Astrocyte (in vitro differentiated cells and primary cell): ENCODE measurements around the gene PTPN3. TPM values are rescaled to one million over a fixed set of nuclear protein-coding genes. Genes with fewer than 3 reads are reported as not detected.

ENCODE experiments used
- DNase-seq: peaks from one replicate; pipeline ENCODE4 v3.0.0-alpha.2; 2010; ENCODE audit warnings: low read depth
- FAIRE-seq: peaks from 2 replicates; lab custom pipeline; 2011; peaks lifted over from hg19 to GRCh38; lab: Jason Lieb, UNC
- H2AFZ ChIP-seq: 2 replicates; pipeline ENCODE4 v1.6.0; 2012; ENCODE audit warnings: low read depth, low read length, inconsistent platforms
- H3K27ac ChIP-seq: 2 replicates; pipeline ENCODE4 v1.5.1; 2011; ENCODE audit warnings: low read depth, low read length, inconsistent platforms
- H3K27me3 ChIP-seq: 2 replicates; pipeline ENCODE4 v1.6.0; 2011; ENCODE audit warnings: low read length, inconsistent platforms; ENCODE audit not compliant: insufficient read depth
- H3K36me3 ChIP-seq: 2 replicates; pipeline ENCODE4 v1.5.1; 2011; ENCODE audit warnings: low read length, inconsistent platforms; ENCODE audit not compliant: insufficient read depth
- H3K4me1 ChIP-seq: 2 replicates; pipeline ENCODE4 v1.5.1; 2011; ENCODE audit warnings: low read length, inconsistent platforms; ENCODE audit not compliant: insufficient read depth
- H3K4me2 ChIP-seq: 2 replicates; pipeline ENCODE4 v1.6.0; 2012; ENCODE audit warnings: low read length, inconsistent platforms
- H3K4me3 ChIP-seq: 2 replicates; pipeline ENCODE4 v1.5.1; 2011; ENCODE audit warnings: low read depth, mild to moderate bottlenecking, low read length, inconsistent platforms; ENCODE audit not compliant: insufficient read depth
- H3K79me2 ChIP-seq: 2 replicates; pipeline ENCODE4 v1.6.0; 2012; ENCODE audit warnings: mild to moderate bottlenecking, low read length, inconsistent platforms; ENCODE audit not compliant: insufficient read depth
- H3K9ac ChIP-seq: 2 replicates; pipeline ENCODE4 v1.6.0; 2012; ENCODE audit warnings: mild to moderate bottlenecking, low read length, inconsistent platforms
- H3K9me3 ChIP-seq: 2 replicates; pipeline ENCODE4 v1.5.1; 2012; ENCODE audit warnings: low read depth, mild to moderate bottlenecking, low read length, inconsistent platforms; ENCODE audit not compliant: insufficient read depth
- H4K20me1 ChIP-seq: 2 replicates; pipeline ENCODE4 v1.6.0; 2012; ENCODE audit warnings: low read length, inconsistent platforms; ENCODE audit not compliant: insufficient read depth
- H3K27ac Mint-ChIP-seq: one replicate; pipeline ENCODE4 v1.8.0; 2021; ENCODE audit warnings: mild to moderate bottlenecking, mixed read lengths; ENCODE audit not compliant: unreplicated experiment
- H3K27me3 Mint-ChIP-seq: one replicate; pipeline ENCODE4 v1.8.0; 2021; ENCODE audit warnings: low read depth, mixed read lengths; ENCODE audit not compliant: unreplicated experiment
- H3K36me3 Mint-ChIP-seq: one replicate; pipeline ENCODE4 v1.8.0; 2021; ENCODE audit warnings: low read depth, mixed read lengths; ENCODE audit not compliant: unreplicated experiment
- H3K4me1 Mint-ChIP-seq: one replicate; pipeline ENCODE4 v1.8.0; 2021; ENCODE audit warnings: low read depth, mixed read lengths; ENCODE audit not compliant: unreplicated experiment
- H3K4me3 Mint-ChIP-seq: one replicate; pipeline ENCODE4 v1.8.0; 2021; ENCODE audit warnings: mild to moderate bottlenecking, moderate library complexity, mixed read lengths; ENCODE audit not compliant: unreplicated experiment
- H3K9me3 Mint-ChIP-seq: one replicate; pipeline ENCODE4 v1.8.0; 2021; ENCODE audit warnings: mild to moderate bottlenecking, mixed read lengths; ENCODE audit not compliant: unreplicated experiment
- CTCF ChIP-seq: IDR thresholded peaks from 2 replicates; pipeline ENCODE4 v1.5.1; 2011; ENCODE audit warnings: low read depth, mild to moderate bottlenecking, inconsistent platforms, low read length, moderate library complexity; ENCODE audit not compliant: insufficient read depth
- EZH2 ChIP-seq: IDR thresholded peaks from 2 replicates; pipeline ENCODE4 v1.6.1; 2012; ENCODE audit warnings: mild to moderate bottlenecking, low read length, inconsistent platforms; ENCODE audit not compliant: insufficient read depth
- total RNA-seq: library from RNA; stranded (reverse); gene quantifications from 2 replicates; pipeline ENCODE4 v1.2.1, GENCODE V29; 2021

PTPN3 gene
- total RNA-seq, 1 donor from 2014 or later = 1.1 TPM

- Histone ChIP-seq H3K4me1 (no peaks in the 10 kb centered on the region), H4K20me1 (peaks cover 20% of the 10 kb centered on the region), H2AFZ (no peak overlapping the region), H3K27ac (no peak overlapping the region), H3K9ac (no peak overlapping the region), H3K36me3 (no peaks in the 10 kb centered on the region), H3K4me3 (no peak overlapping the region), H3K4me2 (no peak overlapping the region), H3K79me2 (no peaks in the 10 kb centered on the region), H3K9me3 (no peaks in the 10 kb centered on the region), H3K27me3 (peaks cover 25% of the 10 kb centered on the region)
- FAIRE-seq (no peak), DNase-seq (no peak)
- Mint-ChIP-seq H3K4me3 (no peak overlapping the region), H3K27me3 (peaks cover 40% of the 10 kb centered on the region), H3K4me1 (no peaks in the 10 kb centered on the region), H3K27ac (no peak overlapping the region), H3K36me3 (no peaks in the 10 kb centered on the region), H3K9me3 (no peaks in the 10 kb centered on the region)
- no peak for TF ChIP-seq EZH2
- no peak for TF ChIP-seq CTCF
Observed at GRCh38 chr9:109491590-109491989, 6.5 kb downstream of the PTPN3 start.

DNA sequence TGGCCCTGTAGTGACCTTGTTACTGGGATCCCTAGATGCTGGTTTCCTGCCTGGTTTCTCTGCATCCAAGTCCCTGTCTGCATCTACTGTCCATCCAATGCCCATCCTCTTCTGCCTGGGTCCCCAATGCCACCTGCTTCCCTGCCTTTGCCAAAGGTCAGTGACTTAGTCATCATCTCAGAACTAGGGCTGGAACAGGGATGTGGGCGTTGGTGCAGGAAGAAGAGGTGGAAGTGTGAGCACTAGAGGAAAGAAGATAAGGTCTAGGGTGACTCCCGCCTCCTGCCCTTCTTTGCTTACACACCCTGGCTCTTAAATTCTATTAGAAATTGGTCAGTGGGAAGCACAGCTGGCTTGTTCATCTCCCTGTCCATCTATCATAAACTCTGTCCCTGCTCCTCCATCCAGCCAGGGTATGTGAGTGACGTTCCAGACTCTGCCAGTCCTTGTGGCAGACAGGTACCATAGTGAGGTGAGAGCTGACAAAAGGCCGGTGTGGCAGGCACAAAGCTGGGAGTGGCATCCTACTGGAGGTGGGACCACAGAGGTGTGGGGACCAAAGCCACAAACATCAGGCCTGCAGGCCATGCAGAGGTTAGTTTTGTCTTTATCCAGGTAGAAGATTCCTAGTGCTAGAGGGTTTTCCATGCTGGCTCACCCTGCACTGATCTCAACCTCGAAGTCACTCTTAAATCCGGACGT is 9.2 kb downstream of the PTPN3 start:
- H3K4me3 Mint-ChIP-seq = no peak overlapping the region
- DNase-seq = no peak
- Histone ChIP-seq H3K9me3 (no peaks in the 10 kb centered on the region), H3K27ac (no peak overlapping the region), H3K4me2 (no peak overlapping the region), H2AFZ (no peak overlapping the region), H3K4me1 (no peaks in the 10 kb centered on the region), H3K36me3 (no peaks in the 10 kb centered on the region), H3K27me3 (peaks cover 4% of the 10 kb centered on the region), H3K4me3 (no peak overlapping the region), H4K20me1 (peaks cover 15% of the 10 kb centered on the region), H3K9ac (no peak overlapping the region), H3K79me2 (no peaks in the 10 kb centered on the region)
- H3K27ac Mint-ChIP-seq = no peak overlapping the region
- H3K9me3 Mint-ChIP-seq = no peaks in the 10 kb centered on the region
- H3K4me1 Mint-ChIP-seq = no peaks in the 10 kb centered on the region
- no peaks in the 10 kb centered on the region for H3K36me3 Mint-ChIP-seq
- TF ChIP-seq CTCF (no peak), EZH2 (no peak)
- peaks cover 23% of the 10 kb centered on the region for H3K27me3 Mint-ChIP-seq
- FAIRE-seq = no peak

DNA sequence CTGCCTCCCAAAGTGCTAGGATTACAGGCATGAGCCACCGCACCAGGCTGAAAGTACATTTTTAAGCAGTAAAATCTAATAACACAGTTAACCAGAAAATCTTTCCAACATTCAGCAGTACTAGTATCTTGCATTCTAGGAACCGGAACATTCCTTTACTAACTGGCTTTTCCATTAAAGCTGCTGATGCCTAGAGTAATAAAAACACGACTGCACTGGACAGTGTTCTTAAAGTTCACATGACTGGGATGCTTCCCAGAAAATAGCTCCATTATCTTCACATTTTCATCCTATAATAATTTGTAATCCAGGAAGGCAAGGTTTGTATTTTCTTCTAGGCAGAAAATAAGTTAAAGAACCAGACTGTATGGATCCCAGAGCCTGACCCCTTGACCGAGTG is 9.8 kb downstream of the PTPN3 start:
- Mint-ChIP-seq H3K4me3 (no peak overlapping the region), H3K27ac (no peak overlapping the region), H3K9me3 (no peaks in the 10 kb centered on the region), H3K36me3 (no peaks in the 10 kb centered on the region), H3K4me1 (no peaks in the 10 kb centered on the region), H3K27me3 (peaks cover 23% of the 10 kb centered on the region)
- H3K4me2 ChIP-seq = no peak overlapping the region
- FAIRE-seq (no peak), DNase-seq (no peak)
- H3K9ac ChIP-seq = no peak overlapping the region
- H3K36me3 ChIP-seq = no peaks in the 10 kb centered on the region
- no peak overlapping the region for H3K4me3 ChIP-seq
- H3K4me1 ChIP-seq = no peaks in the 10 kb centered on the region
- H4K20me1 ChIP-seq = peaks cover 15% of the 10 kb centered on the region
- no peak overlapping the region for H3K27ac ChIP-seq
- no peaks in the 10 kb centered on the region for H3K9me3 ChIP-seq
- no peaks in the 10 kb centered on the region for H3K79me2 ChIP-seq
- TF ChIP-seq CTCF = no peak
- H3K27me3 ChIP-seq = peaks cover 8% of the 10 kb centered on the region
- no peak overlapping the region for H2AFZ ChIP-seq
